HG03108 (cell line): ENCODE data around the gene SENP7.
"Not testable (repeated sequence)": the region's sequence is repeated elsewhere in the genome, so short reads cannot be mapped to it uniquely, and the experiment has no call there.

Experiments used
- ATAC-seq: cut with Tn5 transposase; IDR thresholded peaks from one replicate; pipeline ENCODE4 v1.9.1; 2021; ENCODE audit warnings: moderate library complexity; ENCODE audit not compliant: unreplicated experiment

SENP7 gene

GRCh38 chr3:101362406-101362805 lies 150.6 kb downstream of the SENP7 start:
- ATAC-seq = no peak

- no peak for ATAC-seq
Observed at GRCh38 chr3:101351829-101352228, 161.2 kb downstream of the SENP7 start.

GRCh38 chr3:101340591-101340990 lies 172.4 kb downstream of the SENP7 start:
- ATAC-seq = no peak

GRCh38 chr3:101333883-101334282 lies 179.1 kb downstream of the SENP7 start:
- no peak for ATAC-seq

GRCh38 chr3:101329016-101329673 lies 183.9 kb downstream of the SENP7 start:
- ATAC-seq = no peak

- ATAC-seq = no peak
Observed at GRCh38 chr3:101325393-101326134, 187.4 kb downstream of the SENP7 start.

GRCh38 chr3:101320475-101320874 lies 192.5 kb downstream of the SENP7 start, which contains the start of gene IMPG2:
IMPG2 (minus strand) TSS chr3:101320575; CDS start chr3:101320372, 203 bp downstream.
- ATAC-seq = no peak

- no peak for ATAC-seq
Observed at GRCh38 chr3:101319531-101319930, 193.5 kb downstream of the SENP7 start.

GRCh38 chr3:101312545-101312944 lies 200.5 kb downstream of the SENP7 start:
- ATAC-seq = no peak

- no peak for ATAC-seq
Observed at GRCh38 chr3:101311676-101312075, 201.3 kb downstream of the SENP7 start.

- no peak for ATAC-seq
Observed at GRCh38 chr3:101310978-101311375, 202.0 kb downstream of the SENP7 start.

GRCh38 chr3:101308147-101308772 lies 204.8 kb downstream of the SENP7 start:
- ATAC-seq = not testable (repeated sequence)

- no peak for ATAC-seq
Observed at GRCh38 chr3:101303836-101304235, 209.2 kb downstream of the SENP7 start.

- ATAC-seq = no peak
Observed at GRCh38 chr3:101303089-101303731, 209.8 kb downstream of the SENP7 start.

GRCh38 chr3:101300073-101300472 lies 212.9 kb downstream of the SENP7 start:
- ATAC-seq = no peak

- no peak for ATAC-seq
Observed at GRCh38 chr3:101292027-101292426, 221.0 kb downstream of the SENP7 start.

GRCh38 chr3:101288294-101288693 lies 224.7 kb downstream of the SENP7 start:
- no peak for ATAC-seq

- no peak for ATAC-seq
Observed at GRCh38 chr3:101284757-101285156, 228.3 kb downstream of the SENP7 start.

- no peak for ATAC-seq
Observed at GRCh38 chr3:101281521-101282030, 231.4 kb downstream of the SENP7 start.

- ATAC-seq = no peak
Observed at GRCh38 chr3:101279765-101280385, 233.1 kb downstream of the SENP7 start.

GRCh38 chr3:101279162-101279561 lies 233.8 kb downstream of the SENP7 start:
- no peak for ATAC-seq
